ENCODE measurements around the gene NDST1. TPM values are rescaled to one million over a fixed set of nuclear protein-coding genes. Genes with fewer than 3 reads are reported as not detected.

The NDST1 gene
- total RNA-seq, 1 donor from 2014 or later = 228 TPM

DNA sequence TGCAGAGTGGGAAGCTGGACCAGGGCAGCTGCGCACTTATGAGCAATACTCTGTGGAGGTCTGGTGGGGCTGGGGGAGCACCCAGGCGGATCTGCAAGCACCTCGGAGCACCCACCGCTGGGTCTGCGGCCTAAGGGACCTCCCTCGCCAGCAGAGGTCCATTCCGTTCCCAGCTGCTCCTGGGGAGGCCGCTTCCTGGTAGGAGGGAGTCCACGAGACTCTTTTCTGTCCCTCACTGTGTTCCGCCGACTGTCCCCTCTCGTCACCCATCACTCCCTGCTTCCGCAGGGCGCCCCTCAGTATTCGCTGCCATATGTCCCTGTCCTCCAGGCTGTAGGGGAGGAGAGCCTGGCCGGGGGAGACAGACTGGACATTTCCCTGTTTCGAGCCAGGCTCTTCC, 45.5 kb downstream of the NDST1 start:
- H3K27ac Mint-ChIP-seq (ENCODE audit: unreplicated experiment) = peak overlapping the region; percentile 17
- no peak for TF ChIP-seq CTCF (IDR thresholded peaks at IDR 0.05)
- H3K36me3 Mint-ChIP-seq (ENCODE audit: low read depth) = peaks cover 35% of the 10 kb centered on the region
- no peaks in the 10 kb centered on the region for H3K9me3 Mint-ChIP-seq (ENCODE audit: low read depth)
- peaks cover 22% of the 10 kb centered on the region for H3K4me1 Mint-ChIP-seq (ENCODE audit: low read depth)
- DNase-seq (ENCODE audit: low spot score) = peak; percentile 89
- no peaks in the 10 kb centered on the region for H3K27me3 Mint-ChIP-seq (ENCODE audit: low read depth)
- no peak overlapping the region for H3K4me3 Mint-ChIP-seq (ENCODE audit: unreplicated experiment)

DNA sequence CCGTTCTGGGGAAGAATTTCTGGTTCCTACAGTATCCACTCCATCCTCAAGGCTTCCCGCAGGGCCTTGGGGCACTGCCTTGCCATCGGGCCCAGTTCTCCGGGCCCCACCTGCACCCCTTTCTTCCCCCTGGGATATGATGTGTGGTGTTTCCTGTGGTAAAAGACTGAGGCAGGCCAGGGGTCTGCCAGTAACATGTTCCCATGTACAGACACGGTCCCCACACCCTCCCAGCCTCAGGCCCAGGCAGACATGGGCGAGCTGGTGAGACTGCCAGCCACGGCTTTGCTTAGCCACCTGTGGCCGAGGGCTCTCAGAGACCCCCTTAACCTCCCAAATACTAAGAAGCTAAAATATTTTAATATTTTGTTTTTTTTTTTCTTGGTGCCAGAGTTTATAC, 46.0 kb downstream of the NDST1 start:
- Mint-ChIP-seq H3K9me3 (ENCODE audit: low read depth) (no peaks in the 10 kb centered on the region), H3K27ac (ENCODE audit: unreplicated experiment) (no peak overlapping the region), H3K4me3 (ENCODE audit: unreplicated experiment) (no peak overlapping the region), H3K36me3 (ENCODE audit: low read depth) (peaks cover 35% of the 10 kb centered on the region), H3K27me3 (ENCODE audit: low read depth) (no peaks in the 10 kb centered on the region), H3K4me1 (ENCODE audit: low read depth) (peaks cover 24% of the 10 kb centered on the region)
- peak; percentile 59 for DNase-seq (ENCODE audit: low spot score)
- no peak for TF ChIP-seq CTCF (IDR thresholded peaks at IDR 0.05)

DNA sequence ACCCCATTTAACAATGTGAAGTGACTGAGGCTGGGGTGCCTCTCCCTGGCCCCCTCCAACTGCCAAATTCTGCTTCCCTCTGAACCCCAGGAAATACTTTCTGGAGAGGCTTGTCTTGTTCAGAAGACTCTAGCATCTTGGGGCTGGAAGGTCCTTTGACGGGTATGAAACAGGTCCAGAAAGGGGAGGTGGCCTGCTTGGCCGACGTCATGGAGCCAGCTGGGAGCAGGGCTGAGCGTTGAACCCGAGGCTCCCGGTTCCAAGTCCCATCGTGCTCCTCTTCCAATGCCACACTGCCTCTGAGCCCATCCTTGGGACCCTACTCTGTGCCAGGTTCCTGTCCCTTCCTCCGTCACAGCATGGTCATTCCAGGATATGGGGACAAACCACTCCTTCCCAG, 46.9 kb downstream of the NDST1 start:
- Mint-ChIP-seq H3K27me3 (ENCODE audit: low read depth) (no peaks in the 10 kb centered on the region), H3K4me3 (ENCODE audit: unreplicated experiment) (no peak overlapping the region), H3K9me3 (ENCODE audit: low read depth) (no peaks in the 10 kb centered on the region), H3K27ac (ENCODE audit: unreplicated experiment) (peak overlapping the region; percentile 59), H3K4me1 (ENCODE audit: low read depth) (peaks cover 34% of the 10 kb centered on the region), H3K36me3 (ENCODE audit: low read depth) (peaks cover 29% of the 10 kb centered on the region)
- no peak for TF ChIP-seq CTCF (IDR thresholded peaks at IDR 0.05)
- peak; percentile 49 for DNase-seq (ENCODE audit: low spot score)

DNA sequence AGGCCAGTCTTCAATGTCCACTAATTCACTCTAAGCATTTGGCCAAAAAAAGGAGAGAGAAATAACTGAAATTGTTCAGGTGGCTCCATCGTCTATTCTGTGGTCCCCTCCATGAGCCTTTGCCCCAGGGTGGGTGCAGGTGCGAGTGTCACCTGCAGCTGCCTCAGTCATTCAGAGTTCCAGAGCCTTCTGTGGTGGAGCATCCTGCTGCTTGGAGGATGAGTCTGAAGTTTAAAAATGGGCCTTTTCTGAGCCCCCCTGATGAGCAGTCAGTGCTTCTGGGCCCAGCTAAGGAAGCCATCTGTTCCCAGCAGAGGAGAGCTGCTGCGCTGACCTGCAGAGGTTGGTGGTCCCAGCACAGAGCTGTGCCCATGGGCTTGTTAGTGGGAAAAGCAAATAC, 48.2 kb downstream of the NDST1 start:
- no peaks in the 10 kb centered on the region for H3K9me3 Mint-ChIP-seq (ENCODE audit: low read depth)

DNA sequence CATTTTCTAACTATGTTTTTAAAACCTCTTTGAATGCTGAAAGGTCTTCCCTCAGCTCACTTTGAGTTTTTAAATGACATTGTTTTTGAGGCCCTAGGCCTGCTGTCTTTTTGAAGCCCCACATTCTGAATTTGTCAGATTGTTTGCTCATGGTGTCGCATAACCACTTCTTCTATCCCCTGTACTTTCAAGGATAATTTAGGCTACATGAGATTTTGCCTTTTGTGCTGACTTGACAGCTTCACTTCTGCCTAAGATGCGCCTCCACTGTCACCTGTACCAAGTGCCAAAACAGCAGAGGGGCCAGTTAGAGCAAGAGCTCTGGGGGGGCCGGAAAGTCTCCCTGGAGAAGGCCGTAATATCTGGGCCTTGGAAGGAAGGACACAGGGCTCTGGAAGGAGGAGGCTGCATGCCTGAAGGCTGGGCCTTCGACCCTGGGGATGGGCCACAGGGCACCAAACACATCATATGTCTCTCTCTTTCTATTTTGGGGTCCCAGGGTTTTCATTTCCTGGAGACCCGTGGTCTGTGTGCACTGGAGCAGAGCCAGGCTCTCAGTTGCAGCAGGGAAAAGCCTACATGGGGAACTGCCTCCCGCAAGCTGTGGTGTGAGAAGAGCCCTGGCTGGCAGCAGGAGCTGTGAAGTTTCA, 49.1 kb downstream of the NDST1 start:
- DNase-seq (ENCODE audit: low spot score) = peak; percentile 59
- Mint-ChIP-seq H3K36me3 (ENCODE audit: low read depth) (peaks cover 13% of the 10 kb centered on the region), H3K27me3 (ENCODE audit: low read depth) (no peaks in the 10 kb centered on the region), H3K4me1 (ENCODE audit: low read depth) (peaks cover 53% of the 10 kb centered on the region), H3K27ac (ENCODE audit: unreplicated experiment) (peak overlapping the region; percentile 79), H3K4me3 (ENCODE audit: unreplicated experiment) (no peak overlapping the region), H3K9me3 (ENCODE audit: low read depth) (no peaks in the 10 kb centered on the region)
- no peak for TF ChIP-seq CTCF (IDR thresholded peaks at IDR 0.05)

More for the DNA sequence above, 48.2 kb downstream of the NDST1 start:
- Mint-ChIP-seq H3K27ac (ENCODE audit: unreplicated experiment) (peak overlapping the region; percentile 25), H3K4me1 (ENCODE audit: low read depth) (peaks cover 46% of the 10 kb centered on the region), H3K4me3 (ENCODE audit: unreplicated experiment) (no peak overlapping the region), H3K36me3 (ENCODE audit: low read depth) (peaks cover 20% of the 10 kb centered on the region), H3K27me3 (ENCODE audit: low read depth) (no peaks in the 10 kb centered on the region)
- TF ChIP-seq CTCF (IDR thresholded peaks at IDR 0.05) = no peak
- DNase-seq (ENCODE audit: low spot score) = peak; percentile 19

All from chondrocyte (in vitro differentiated cells).